ENCODE results near the gene TUBA4A. TPM values are rescaled to one million over a fixed set of nuclear protein-coding genes. Genes with fewer than 3 reads are reported as not detected.

The TUBA4A gene
- total and polyA plus RNA-seq, 9 donors, result 7.9 to 53.6 (median 16.5) TPM

MicroRNAs encoded within 50 kb of the gene (microRNA counts, 767-probe panel; counts per million panel counts)
- 530 counts per million, percentile 78 among the panel's probes with 10 or more counts for microRNA hsa-miR-153

Small RNA genes within 50 kb of the gene (microRNA-seq; reads per million reads assigned to microRNA genes)
- gene MIR153-1, result 0 to 0.18 (median 0) reads per million in 3 donors

Small RNA genes within 50 kb of the gene (small RNA-seq; reads per million reads assigned to genes)
- not detected for gene MIR153-1

Other genes with a start within 250 kb of the TUBA4A start
- 10 to 100 TPM in 1 of 7 donors, 1 to 10 TPM in 1, under 1 TPM in 3, not detected in 2; 0.82 to 19.6 (median 0.95) TPM for gene CFAP65, start 212.4 kb downstream of the TUBA4A start, total RNA-seq
- under 1 TPM in 1 of 2 donors, not detected in 1; 0.04 TPM for gene CFAP65, start 212.4 kb downstream of the TUBA4A start, polyA plus RNA-seq
- gene IHH, start 193.0 kb downstream of the TUBA4A start, total RNA-seq, result under 1 TPM in 3 of 7 donors, not detected in 4; 0.15 to 0.80 (median 0.36) TPM
- 1 to 10 TPM in 1 of 2 donors, under 1 TPM in 1; 0.12 to 1.6 TPM for gene IHH, start 193.0 kb downstream of the TUBA4A start, polyA plus RNA-seq
- gene NHEJ1, start 93.1 kb downstream of the TUBA4A start, total RNA-seq, result 10 to 100 TPM; 14.7 to 19.1 (median 17.1) TPM
- 10 to 100 TPM; 10.8 to 23.1 TPM for gene NHEJ1, start 93.1 kb downstream of the TUBA4A start, polyA plus RNA-seq
- 1 to 10 TPM in 6 of 7 donors, under 1 TPM in 1; 0.84 to 4.5 (median 1.7) TPM for gene SLC23A3, start 83.9 kb downstream of the TUBA4A start, total RNA-seq
- gene SLC23A3, start 83.9 kb downstream of the TUBA4A start, polyA plus RNA-seq, result 1 to 10 TPM in 1 of 2 donors, under 1 TPM in 1; 0.81 to 1.1 TPM
- gene CNPPD1, start 77.0 kb downstream of the TUBA4A start, total RNA-seq, result 10 to 100 TPM; 29.7 to 68.2 (median 62.8) TPM
- 10 to 100 TPM; 27.1 to 46.7 TPM for gene CNPPD1, start 77.0 kb downstream of the TUBA4A start, polyA plus RNA-seq
- 100 to 1,000 TPM in 3 of 7 donors, 10 to 100 TPM in 4; 40.9 to 106 (median 95.6) TPM for gene RETREG2, start 75.6 kb downstream of the TUBA4A start, total RNA-seq
- gene RETREG2, start 75.6 kb downstream of the TUBA4A start, polyA plus RNA-seq, result 100 to 1,000 TPM in 1 of 2 donors, 10 to 100 TPM in 1; 74.4 to 110 TPM
- 10 to 100 TPM; 22.4 to 45.6 (median 33.9) TPM for gene ZFAND2B, start 47.1 kb downstream of the TUBA4A start, total RNA-seq
- 10 to 100 TPM; 14.3 to 31.1 TPM for gene ZFAND2B, start 47.1 kb downstream of the TUBA4A start, polyA plus RNA-seq
- gene ABCB6, start 35.0 kb downstream of the TUBA4A start, total RNA-seq, result 10 to 100 TPM; 12.0 to 64.5 (median 37.2) TPM
- 10 to 100 TPM; 26.3 to 33.3 TPM for gene ABCB6, start 35.0 kb downstream of the TUBA4A start, polyA plus RNA-seq
- gene ATG9A, start 24.3 kb downstream of the TUBA4A start, total RNA-seq, result 10 to 100 TPM; 22.6 to 44.6 (median 32.6) TPM
- 10 to 100 TPM; 29.7 to 46.3 TPM for gene ATG9A, start 24.3 kb downstream of the TUBA4A start, polyA plus RNA-seq
- 10 to 100 TPM; 36.4 to 60.2 (median 44.1) TPM for gene ANKZF1, start 24.1 kb downstream of the TUBA4A start, total RNA-seq
- 10 to 100 TPM; 33.1 to 36.5 TPM for gene ANKZF1, start 24.1 kb downstream of the TUBA4A start, polyA plus RNA-seq
- 10 to 100 TPM in 6 of 7 donors, 1 to 10 TPM in 1; 5.7 to 20.3 (median 13.9) TPM for gene GLB1L, start 8.5 kb downstream of the TUBA4A start, total RNA-seq
- 10 to 100 TPM; 12.8 to 19.6 TPM for gene GLB1L, start 8.5 kb downstream of the TUBA4A start, polyA plus RNA-seq
- 10 to 100 TPM; 12.4 to 24.8 (median 17.9) TPM for gene STK16, start 8.4 kb downstream of the TUBA4A start, total RNA-seq
- gene STK16, start 8.4 kb downstream of the TUBA4A start, polyA plus RNA-seq, result 10 to 100 TPM; 19.1 to 29.4 TPM
- 10 to 100 TPM in 1 of 7 donors, 1 to 10 TPM in 1, under 1 TPM in 3, not detected in 2; 0.27 to 13.2 (median 0.83) TPM for gene TUBA4B, start 675 bp downstream of the TUBA4A start, total RNA-seq
- gene TUBA4B, start 675 bp downstream of the TUBA4A start, polyA plus RNA-seq, result under 1 TPM; 0.18 to 0.34 TPM
- gene DNAJB2, start 25.4 kb upstream of the TUBA4A start, total RNA-seq, result 100 to 1,000 TPM in 1 of 7 donors, 10 to 100 TPM in 6; 34.0 to 101 (median 85.7) TPM
- 10 to 100 TPM; 77.9 to 87.5 TPM for gene DNAJB2, start 25.4 kb upstream of the TUBA4A start, polyA plus RNA-seq
- gene PTPRN, start 55.5 kb upstream of the TUBA4A start, total RNA-seq, result 1 to 10 TPM in 3 of 7 donors, under 1 TPM in 3, not detected in 1; 0.12 to 2.3 (median 0.82) TPM
- 1 to 10 TPM in 1 of 2 donors, under 1 TPM in 1; 0.08 to 1.3 TPM for gene PTPRN, start 55.5 kb upstream of the TUBA4A start, polyA plus RNA-seq
- not detected for gene RESP18, start 78.8 kb upstream of the TUBA4A start, total RNA-seq
- not detected for gene RESP18, start 78.8 kb upstream of the TUBA4A start, polyA plus RNA-seq
- 10 to 100 TPM; 34.7 to 72.9 (median 66.4) TPM for gene DNPEP, start 134.0 kb upstream of the TUBA4A start, total RNA-seq
- 10 to 100 TPM; 23.4 to 54.2 TPM for gene DNPEP, start 134.0 kb upstream of the TUBA4A start, polyA plus RNA-seq
- gene DES, start 164.5 kb upstream of the TUBA4A start, total RNA-seq, result 1,000 to 10,000 TPM in 1 of 7 donors, 100 to 1,000 TPM in 4, 10 to 100 TPM in 2; 86.5 to 1,061 (median 184) TPM
- 100 to 1,000 TPM; 149 to 642 TPM for gene DES, start 164.5 kb upstream of the TUBA4A start, polyA plus RNA-seq
- 10 to 100 TPM; 13.9 to 79.7 (median 29.6) TPM for gene SPEG, start 180.9 kb upstream of the TUBA4A start, total RNA-seq
- 10 to 100 TPM in 1 of 2 donors, 1 to 10 TPM in 1; 9.9 to 31.4 TPM for gene SPEG, start 180.9 kb upstream of the TUBA4A start, polyA plus RNA-seq
- gene GMPPA, start 245.0 kb upstream of the TUBA4A start, total RNA-seq, result 10 to 100 TPM; 14.2 to 35.7 (median 23.7) TPM
- 10 to 100 TPM; 20.0 to 33.7 TPM for gene GMPPA, start 245.0 kb upstream of the TUBA4A start, polyA plus RNA-seq